ENCODE results near the gene JUNB.

JUNB gene

GRCh38 chr19:12790628-12791344 lies 500 bp upstream of the JUNB start:
- Histone ChIP-seq H3K4me3 (ENCODE audit: low read depth, low read length) (no peak overlapping the region), H3K9me3 (ENCODE audit: insufficient read depth, low read depth, low read length) (peaks cover 2% of the 10 kb centered on the region), H3K4me1 (ENCODE audit: control insufficient read depth in 1 of 2, insufficient read depth in 2 of 2, low read length in 2 of 2) (peaks cover 32 to 36% of the 10 kb centered on the region in 2 experiments), H4K12ac (ENCODE audit: low read depth, low read length) (peak overlapping the region; percentile 5), H3K79me1 (ENCODE audit: low read length) (peaks cover 62% of the 10 kb centered on the region), H2BK5ac (ENCODE audit: low read depth, low read length, poor library complexity) (peak overlapping the region; percentile 90), H3K27me3 (ENCODE audit: insufficient read depth, low read length) (no peaks in the 10 kb centered on the region), H3K79me2 (ENCODE audit: control insufficient read depth, insufficient read depth, low read length, poor library complexity) (peaks cover 26% of the 10 kb centered on the region), H2BK12ac (ENCODE audit: low read length) (peak overlapping the region; percentile 69), H3K23ac (ENCODE audit: low read length) (no peak overlapping the region), H3K18ac (ENCODE audit: low read length) (peak overlapping the region; percentile 87), H2AFZ (ENCODE audit: insufficient read depth, low read length, poor library complexity) (peak overlapping the region; percentile 41), H2AK5ac (ENCODE audit: low read length) (peak overlapping the region; percentile 86), H3K14ac (ENCODE audit: low read length) (peak overlapping the region; percentile 80), H3K36me3 (ENCODE audit: control insufficient read depth in 1 of 2, insufficient read depth in 2 of 2, low read length in 2 of 2) (peaks cover 0 to 2% of the 10 kb centered on the region in 2 experiments), H4K91ac (ENCODE audit: low read depth, low read length) (peak overlapping the region; percentile 84), H3K4ac (ENCODE audit: low read depth, low read length) (peak overlapping the region; percentile 57), H2BK120ac (ENCODE audit: insufficient read depth, low read length, poor library complexity) (peak overlapping the region; percentile 57), H3K9ac (ENCODE audit: low read length) (peak overlapping the region; percentile 31), H3K27ac (ENCODE audit: low read depth, low read length) (peak overlapping the region; percentile 96), H4K8ac (ENCODE audit: low read depth, low read length) (peak overlapping the region; percentile 96), H3K4me2 (ENCODE audit: low read length) (peak overlapping the region; percentile 96)
- DNase-seq: peak in 1 of 2 donors; percentile 26
- no CpG with 5 or more reads among the region's 22 CpGs for WGBS (ENCODE audit: extremely low coverage, insufficient coverage, insufficient read length)

- DNase-seq: peak; percentile 60 to 73
- peak overlapping the region; percentile 87 for H3K27ac ChIP-seq (ENCODE audit: low read depth, low read length)
- peak overlapping the region; percentile 96 for H3K4me2 ChIP-seq (ENCODE audit: low read length)
- peak overlapping the region; percentile 82 for H3K14ac ChIP-seq (ENCODE audit: low read length)
- H3K79me2 ChIP-seq (ENCODE audit: control insufficient read depth, insufficient read depth, low read length, poor library complexity): peaks cover 26% of the 10 kb centered on the region
- H3K36me3 ChIP-seq (ENCODE audit: control insufficient read depth in 1 of 2, insufficient read depth in 2 of 2, low read length in 2 of 2): peaks cover 0 to 6% of the 10 kb centered on the region in 2 experiments
- H4K91ac ChIP-seq (ENCODE audit: low read depth, low read length): peak overlapping the region; percentile 49
- H2AFZ ChIP-seq (ENCODE audit: insufficient read depth, low read length, poor library complexity): peak overlapping the region; percentile 15
- peak overlapping the region; percentile 77 for H4K8ac ChIP-seq (ENCODE audit: low read depth, low read length)
- peaks cover 2% of the 10 kb centered on the region for H3K9me3 ChIP-seq (ENCODE audit: insufficient read depth, low read depth, low read length)
- H2BK120ac ChIP-seq (ENCODE audit: insufficient read depth, low read length, poor library complexity): peak overlapping the region; percentile 64
- H3K4me3 ChIP-seq (ENCODE audit: low read depth, low read length): peak overlapping the region; percentile 97
- H3K18ac ChIP-seq (ENCODE audit: low read length): peak overlapping the region; percentile 62
- H2AK5ac ChIP-seq (ENCODE audit: low read length): peak overlapping the region; percentile 50
- peak overlapping the region; percentile 9 for H2BK12ac ChIP-seq (ENCODE audit: low read length)
- H3K4me1 ChIP-seq (ENCODE audit: control insufficient read depth in 1 of 2, insufficient read depth in 2 of 2, low read length in 2 of 2): peaks cover 25 to 26% of the 10 kb centered on the region in 2 experiments
- no peak overlapping the region for H3K23ac ChIP-seq (ENCODE audit: low read length)
- peak overlapping the region; percentile 89 for H3K4ac ChIP-seq (ENCODE audit: low read depth, low read length)
- peak overlapping the region; percentile 83 for H2BK5ac ChIP-seq (ENCODE audit: low read depth, low read length, poor library complexity)
- no CpG with 5 or more reads among the region's 84 CpGs for WGBS (ENCODE audit: extremely low coverage, insufficient coverage, insufficient read length)
- H4K12ac ChIP-seq (ENCODE audit: low read depth, low read length): peak overlapping the region; percentile 49
- peak overlapping the region; percentile 88 for H3K9ac ChIP-seq (ENCODE audit: low read length)
- peaks cover 53% of the 10 kb centered on the region for H3K79me1 ChIP-seq (ENCODE audit: low read length)
- H3K27me3 ChIP-seq (ENCODE audit: insufficient read depth, low read length): no peaks in the 10 kb centered on the region
These were observed 966 bp downstream of the JUNB start for GRCh38 chr19:12792051-12792852.

- Histone ChIP-seq H3K14ac (ENCODE audit: low read length) (peak overlapping the region; percentile 82), H3K36me3 (ENCODE audit: control insufficient read depth in 1 of 2, insufficient read depth in 2 of 2, low read length in 2 of 2) (peaks cover 0 to 6% of the 10 kb centered on the region in 2 experiments), H4K12ac (ENCODE audit: low read depth, low read length) (peak overlapping the region; percentile 3), H3K27ac (ENCODE audit: low read depth, low read length) (peak overlapping the region; percentile 87), H3K79me2 (ENCODE audit: control insufficient read depth, insufficient read depth, low read length, poor library complexity) (peaks cover 26% of the 10 kb centered on the region), H3K4ac (ENCODE audit: low read depth, low read length) (peak overlapping the region; percentile 89), H3K4me2 (ENCODE audit: low read length) (peak overlapping the region; percentile 96), H3K9ac (ENCODE audit: low read length) (peak overlapping the region; percentile 88), H3K23ac (ENCODE audit: low read length) (no peak overlapping the region), H2BK5ac (ENCODE audit: low read depth, low read length, poor library complexity) (peak overlapping the region; percentile 83), H2BK120ac (ENCODE audit: insufficient read depth, low read length, poor library complexity) (peak overlapping the region; percentile 28), H3K27me3 (ENCODE audit: insufficient read depth, low read length) (no peaks in the 10 kb centered on the region), H2AFZ (ENCODE audit: insufficient read depth, low read length, poor library complexity) (peak overlapping the region; percentile 15), H3K18ac (ENCODE audit: low read length) (peak overlapping the region; percentile 62), H3K4me1 (ENCODE audit: control insufficient read depth in 1 of 2, insufficient read depth in 2 of 2, low read length in 2 of 2) (peaks cover 25 to 26% of the 10 kb centered on the region in 2 experiments), H4K91ac (ENCODE audit: low read depth, low read length) (peak overlapping the region; percentile 49), H2BK12ac (ENCODE audit: low read length) (no peak overlapping the region), H2AK5ac (ENCODE audit: low read length) (peak overlapping the region; percentile 14), H4K8ac (ENCODE audit: low read depth, low read length) (peak overlapping the region; percentile 77), H3K79me1 (ENCODE audit: low read length) (peaks cover 52% of the 10 kb centered on the region), H3K4me3 (ENCODE audit: low read depth, low read length) (peak overlapping the region; percentile 97), H3K9me3 (ENCODE audit: insufficient read depth, low read depth, low read length) (peaks cover 2% of the 10 kb centered on the region)
- DNase-seq: no peak
- WGBS (ENCODE audit: extremely low coverage, insufficient coverage, insufficient read length): no CpG with 5 or more reads among the region's 22 CpGs
These were observed 1.6 kb downstream of the JUNB start for GRCh38 chr19:12792853-12793289.

Measured in trophoblast cell (in vitro differentiated cells and primary cell).